DND-41 (cell line): ENCODE data around the gene SIRPB2.

Experiments used
- ATAC-seq: fragments of 200-7000 bp; cut with Tn5 transposase; 3 replicates; pipeline ENCODE4 v1.9.1; 2021; ENCODE audit warnings: low read depth; ENCODE audit not compliant: insufficient read depth
- DNase-seq: peaks from one replicate; pipeline ENCODE4 v3.0.0-alpha.2; 2020
- H2AFZ ChIP-seq: 2 replicates; pipeline ENCODE4 v1.6.0; 2012; ENCODE audit warnings: low read depth, low read length
- H3K27ac ChIP-seq: 2 replicates; pipeline ENCODE4 v1.5.1; 2012; ENCODE audit warnings: low read length, inconsistent platforms
- H3K27me3 ChIP-seq: fragments of 200-600 bp; sonication (generic); 2 replicates; pipeline ENCODE4 v1.6.0; 2012; ENCODE audit warnings: low read length, mild to moderate bottlenecking, inconsistent platforms; ENCODE audit not compliant: insufficient read depth, poor library complexity
- H3K36me3 ChIP-seq: 2 replicates; pipeline ENCODE4 v1.5.1; 2012; ENCODE audit warnings: low read length, inconsistent platforms; ENCODE audit not compliant: insufficient read depth
- H3K4me1 ChIP-seq: 2 replicates; pipeline ENCODE4 v1.5.1; 2012; ENCODE audit warnings: mild to moderate bottlenecking, low read length; ENCODE audit not compliant: insufficient read depth
- H3K4me2 ChIP-seq: 2 replicates; pipeline ENCODE4 v1.6.0; 2012; ENCODE audit warnings: mild to moderate bottlenecking, moderate library complexity, low read length, inconsistent platforms; ENCODE audit not compliant: insufficient read depth
- H3K4me3 ChIP-seq, 2 experiments: fragments of 200-600 bp in 1 of 2; shearing (Covaris generic) in 1 of 2; 2 replicates each; pipeline ENCODE4 v1.5.1; 2012 to 2016; ENCODE audit warnings: inconsistent platforms in 2 of 2, low read length in 2 of 2, mild to moderate bottlenecking in 2 of 2, low read depth in 1 of 2, moderate library complexity in 1 of 2
- H3K79me2 ChIP-seq: 2 replicates; pipeline ENCODE4 v1.6.0; 2012; ENCODE audit warnings: low read length, inconsistent platforms; ENCODE audit not compliant: insufficient read depth
- H3K9ac ChIP-seq: 2 replicates; pipeline ENCODE4 v1.6.0; 2012; ENCODE audit warnings: low read depth, mild to moderate bottlenecking, inconsistent platforms, low read length, moderate library complexity
- H3K9me3 ChIP-seq: 2 replicates; pipeline ENCODE4 v1.5.1; 2012; ENCODE audit warnings: low read length, moderate library complexity, mild to moderate bottlenecking, inconsistent platforms; ENCODE audit not compliant: insufficient read depth, severe bottlenecking
- H4K20me1 ChIP-seq: 2 replicates; pipeline ENCODE4 v1.6.0; 2012; ENCODE audit warnings: low read length; ENCODE audit not compliant: insufficient read depth
- CTCF ChIP-seq: IDR thresholded peaks from 2 replicates; pipeline ENCODE4 v1.5.1; 2012; ENCODE audit warnings: borderline replicate concordance, low read length, moderate library complexity, mild to moderate bottlenecking; ENCODE audit not compliant: poor library complexity, severe bottlenecking; ENCODE audit errors: extremely low read depth
- EZH2 ChIP-seq: IDR thresholded peaks from 3 replicates; pipeline ENCODE4 v1.6.1; 2012; ENCODE audit warnings: borderline replicate concordance, low read depth, mild to moderate bottlenecking, moderate library complexity, low read length, inconsistent platforms; ENCODE audit not compliant: severe bottlenecking

Gene SIRPB2

GRCh38 chr20:1484438-1485116, 6.6 kb downstream of the SIRPB2 start:
- Histone ChIP-seq H3K36me3 (no peaks in the 10 kb centered on the region), H3K9ac (no peak overlapping the region), H3K4me1 (no peaks in the 10 kb centered on the region), H3K27ac (no peak overlapping the region), H3K4me2 (no peak overlapping the region), H3K4me3 (no peak overlapping the region), H3K79me2 (no peaks in the 10 kb centered on the region), H2AFZ (no peak overlapping the region), H3K27me3 (peaks cover 21% of the 10 kb centered on the region), H4K20me1 (no peaks in the 10 kb centered on the region), H3K9me3 (no peaks in the 10 kb centered on the region)
- DNase-seq = no peak
- no peak for TF ChIP-seq CTCF
- no peak for ATAC-seq

- Histone ChIP-seq H3K4me2 (no peak overlapping the region), H3K9me3 (no peaks in the 10 kb centered on the region), H3K27me3 (peaks cover 9% of the 10 kb centered on the region), H3K36me3 (no peaks in the 10 kb centered on the region), H3K9ac (no peak overlapping the region), H3K79me2 (no peaks in the 10 kb centered on the region), H3K27ac (no peak overlapping the region), H3K4me1 (no peaks in the 10 kb centered on the region), H2AFZ (no peak overlapping the region), H3K4me3 (no peak overlapping the region), H4K20me1 (no peaks in the 10 kb centered on the region)
- no peak for TF ChIP-seq CTCF
- TF ChIP-seq EZH2 = no peak
- ATAC-seq (no peak), DNase-seq (no peak)
Measured at GRCh38 chr20:1479831-1480595, 11.2 kb downstream of the SIRPB2 start.

- Histone ChIP-seq H3K27ac (no peak overlapping the region), H3K79me2 (no peaks in the 10 kb centered on the region), H4K20me1 (no peaks in the 10 kb centered on the region), H3K4me1 (no peaks in the 10 kb centered on the region), H3K4me2 (no peak overlapping the region), H3K9me3 (no peaks in the 10 kb centered on the region), H2AFZ (no peak overlapping the region), H3K27me3 (peaks cover 9% of the 10 kb centered on the region), H3K36me3 (no peaks in the 10 kb centered on the region), H3K4me3 (no peak overlapping the region), H3K9ac (no peak overlapping the region)
- no peak for TF ChIP-seq CTCF
- no peak for TF ChIP-seq EZH2
- no peak for ATAC-seq
- no peak for DNase-seq
Measured at GRCh38 chr20:1478566-1478965, 12.7 kb downstream of the SIRPB2 start.
